Esophagus squamous epithelium (tissue), 5 donors: ENCODE data around the gene SH3BP2. TPM values are rescaled to one million over a fixed set of nuclear protein-coding genes. Genes with fewer than 3 reads are reported as not detected.

Experiments used
- DNase-seq: peaks from one replicate; lab custom pipeline; 2025; lab: John Stamatoyannopoulos, UW
- H3K27ac ChIP-seq, 4 donors: fragments of 200-600 bp; sonication (generic); one replicate each; pipeline ENCODE4 v1.5.1; 2016 to 2019; ENCODE audit warnings: mild to moderate bottlenecking in 1 of 4
- H3K27me3 ChIP-seq, 4 donors: fragments of 200-600 bp; sonication (generic); 1 replicate in 3 of 4; 2 replicates in 1 of 4; pipeline versions ENCODE4 v1.5.1 to v1.6.0; 2017 to 2021; ENCODE audit warnings: antibody characterized with exemption in 1 of 4
- H3K36me3 ChIP-seq, 3 donors: fragments of 200-600 bp; sonication (generic); one replicate each; pipeline ENCODE4 v1.5.1; 2016 to 2019
- H3K4me1 ChIP-seq, 3 donors: fragments of 200-600 bp; sonication (generic); one replicate each; pipeline ENCODE4 v1.5.1; 2017 to 2019
- H3K4me3 ChIP-seq, 4 donors: fragments of 200-600 bp; sonication (generic); 1 replicate in 3 of 4; 2 replicates in 1 of 4; pipeline ENCODE4 v1.5.1; 2016 to 2019; ENCODE audit warnings: mild to moderate bottlenecking in 2 of 4, moderate library complexity in 1 of 4
- H3K9me3 ChIP-seq, 3 donors: fragments of 200-600 bp; sonication (generic); one replicate each; pipeline ENCODE4 v1.5.1; 2016 to 2019
- POLR2A ChIP-seq, 4 donors: fragments of 450-650 bp; IDR thresholded peaks; one replicate each; pipeline ENCODE4 v1.6.1; 2017; ENCODE audit warnings: antibody characterized with exemption in 4 of 4, mild to moderate bottlenecking in 4 of 4, moderate library complexity in 3 of 4
- WGBS, 2 donors: methylation state at CpG; one replicate each; pipeline ENCODE4 v1.1.5; 2018; 5-methylcytosine and 5-hydroxymethylcytosine counted together
- intact Hi-C: fragments of 100-400 bp; cut with DNase I; formaldehyde crosslinking; loops from one replicate; pipeline ENCODE4 v1.15.0; 2022
- total RNA-seq, 4 donors: library from RNA; depleted of rRNA; stranded (reverse); fragments of >200 nt; gene quantifications; one replicate each; pipeline ENCODE4 v1.1.0, GENCODE V29; 2016
- TF ChIP-seq, protein P1 (sequence below), 6 experiments: fragments of 450-650 bp in 4 of 6; fragments of 200-600 bp in 2 of 6; sonication (generic) in 2 of 6; IDR thresholded peaks; one replicate each; pipeline ENCODE4 v1.5.1; 2016 to 2019; ENCODE audit warnings: antibody characterized with exemption in 6 of 6, mild to moderate bottlenecking in 4 of 6, moderate library complexity in 4 of 6
- donor health status: DM: yes; HTN: yes; CAD: no.

Gene SH3BP2
- total RNA-seq, 4 donors from 2014 or later, result 13.5 to 36.8 (median 34.0) TPM

DNA sequence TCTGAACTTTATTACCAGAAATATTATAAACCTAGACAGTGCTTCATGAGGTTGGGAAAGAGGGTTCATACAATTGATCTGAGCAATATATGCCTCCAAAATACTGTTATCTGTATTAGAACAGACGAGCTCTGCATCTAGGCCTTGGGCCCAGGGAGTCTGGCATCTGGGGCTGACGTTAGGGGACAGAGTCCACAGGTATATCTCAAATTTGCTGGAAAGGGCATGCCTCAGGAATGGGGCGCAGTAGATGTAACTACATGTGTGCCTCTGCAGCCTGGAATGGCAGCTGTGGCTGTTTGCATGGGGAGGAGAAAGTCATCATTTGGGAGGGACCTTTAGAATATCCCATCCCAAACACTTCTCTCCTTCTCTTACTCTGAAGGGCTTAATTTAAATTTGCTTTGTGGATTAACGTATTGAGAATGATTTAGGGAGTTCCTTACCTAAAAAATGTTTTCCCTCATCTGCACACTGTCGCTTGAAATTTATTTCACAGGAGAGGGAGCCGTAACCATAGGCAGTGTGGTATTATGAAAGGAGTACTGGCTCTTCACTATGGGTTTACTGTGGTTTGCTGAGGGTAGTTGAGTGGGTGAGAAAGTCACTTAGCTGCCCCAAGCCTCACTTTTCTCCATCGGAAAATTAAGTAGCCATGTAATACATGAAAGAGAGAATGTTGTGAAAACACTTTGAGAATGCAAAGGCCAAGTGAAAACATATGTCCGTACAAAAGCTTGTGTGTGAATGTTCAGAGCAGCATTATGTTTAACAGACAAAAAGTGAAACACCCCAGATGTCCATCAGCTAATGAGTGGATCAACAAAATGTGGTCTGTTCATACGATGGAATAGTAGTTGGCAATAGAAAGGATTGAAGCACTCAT, 56.6 kb downstream of the SH3BP2 start:
- H3K36me3 ChIP-seq, result peaks cover 0 to 13% (median 0%) of the 10 kb centered on the region in 3 donors
- no peak overlapping the region for H3K4me3 ChIP-seq
- DNase-seq, result no peak
- TF ChIP-seq POLR2A (IDR thresholded peaks at IDR 0.05), result no peak
- TF ChIP-seq, protein P1, sequence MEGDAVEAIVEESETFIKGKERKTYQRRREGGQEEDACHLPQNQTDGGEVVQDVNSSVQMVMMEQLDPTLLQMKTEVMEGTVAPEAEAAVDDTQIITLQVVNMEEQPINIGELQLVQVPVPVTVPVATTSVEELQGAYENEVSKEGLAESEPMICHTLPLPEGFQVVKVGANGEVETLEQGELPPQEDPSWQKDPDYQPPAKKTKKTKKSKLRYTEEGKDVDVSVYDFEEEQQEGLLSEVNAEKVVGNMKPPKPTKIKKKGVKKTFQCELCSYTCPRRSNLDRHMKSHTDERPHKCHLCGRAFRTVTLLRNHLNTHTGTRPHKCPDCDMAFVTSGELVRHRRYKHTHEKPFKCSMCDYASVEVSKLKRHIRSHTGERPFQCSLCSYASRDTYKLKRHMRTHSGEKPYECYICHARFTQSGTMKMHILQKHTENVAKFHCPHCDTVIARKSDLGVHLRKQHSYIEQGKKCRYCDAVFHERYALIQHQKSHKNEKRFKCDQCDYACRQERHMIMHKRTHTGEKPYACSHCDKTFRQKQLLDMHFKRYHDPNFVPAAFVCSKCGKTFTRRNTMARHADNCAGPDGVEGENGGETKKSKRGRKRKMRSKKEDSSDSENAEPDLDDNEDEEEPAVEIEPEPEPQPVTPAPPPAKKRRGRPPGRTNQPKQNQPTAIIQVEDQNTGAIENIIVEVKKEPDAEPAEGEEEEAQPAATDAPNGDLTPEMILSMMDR (IDR thresholded peaks at IDR 0.05), result no peak
- peaks cover 27 to 99% (median 36%) of the 10 kb centered on the region in 3 donors for H3K4me1 ChIP-seq
- 54 to 66% methylated on average over 9 of the region's 9 CpGs for WGBS, 2 donors
- no peaks in the 10 kb centered on the region for H3K9me3 ChIP-seq
- intact Hi-C loops, result no loop called here
- H3K27me3 ChIP-seq, result no peaks in the 10 kb centered on the region
- peak overlapping the region in 1 of 4 donors; percentile 3 for H3K27ac ChIP-seq

DNA sequence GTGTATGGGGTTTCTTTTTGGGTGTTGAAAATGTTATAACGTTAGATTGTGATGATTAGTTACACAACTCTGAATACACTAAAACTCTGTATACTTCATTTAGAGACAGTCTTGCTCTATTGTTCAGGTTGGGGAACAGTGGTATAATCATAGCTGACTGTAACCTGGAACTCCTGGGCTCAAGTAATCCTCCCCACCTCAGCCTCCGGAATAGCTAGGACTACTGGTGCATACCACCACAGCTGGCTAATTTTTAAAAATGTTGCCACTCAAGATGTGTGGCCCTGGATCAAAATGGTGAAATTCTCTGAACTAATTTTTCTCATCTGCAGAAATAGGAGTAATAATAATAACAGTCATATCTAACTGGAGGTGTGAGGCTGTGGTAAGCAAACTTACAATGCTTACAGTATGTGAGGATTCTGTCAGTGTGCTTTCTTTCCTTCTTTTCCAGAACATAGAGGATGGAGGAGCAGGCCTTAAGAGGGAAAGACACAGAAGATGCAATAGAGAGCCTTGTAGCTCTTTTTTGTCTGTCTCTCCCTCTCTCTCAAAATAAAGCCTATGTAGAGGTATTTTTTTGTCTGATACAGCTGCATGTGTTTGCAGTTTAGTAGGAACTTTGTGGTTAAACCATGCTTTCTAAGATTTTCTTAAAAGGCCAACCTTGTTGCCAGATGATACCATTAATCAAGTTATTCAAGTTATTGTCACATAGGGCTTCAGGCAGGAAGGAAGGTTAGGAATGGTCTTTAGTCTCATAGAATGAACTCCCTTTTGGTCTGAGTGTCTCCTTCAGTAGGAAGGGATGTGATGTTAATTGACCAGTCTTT, 58.3 kb downstream of the SH3BP2 start:
- no peak for DNase-seq
- intact Hi-C loops, result no loop called here
- Histone ChIP-seq H3K4me1 (peaks cover 22 to 97% (median 32%) of the 10 kb centered on the region in 3 donors), H3K36me3 (peaks cover 0 to 22% (median 0%) of the 10 kb centered on the region in 3 donors), H3K9me3 (no peaks in the 10 kb centered on the region), H3K27me3 (no peaks in the 10 kb centered on the region), H3K4me3 (no peak overlapping the region), H3K27ac (peak overlapping the region in 1 of 4 donors; percentile 16)
- 55 to 66% methylated on average over 2 of the region's 2 CpGs for WGBS, 2 donors
- TF ChIP-seq POLR2A (IDR thresholded peaks at IDR 0.05), result no peak
- TF ChIP-seq, protein P1 (IDR thresholded peaks at IDR 0.05), result no peak

DNA sequence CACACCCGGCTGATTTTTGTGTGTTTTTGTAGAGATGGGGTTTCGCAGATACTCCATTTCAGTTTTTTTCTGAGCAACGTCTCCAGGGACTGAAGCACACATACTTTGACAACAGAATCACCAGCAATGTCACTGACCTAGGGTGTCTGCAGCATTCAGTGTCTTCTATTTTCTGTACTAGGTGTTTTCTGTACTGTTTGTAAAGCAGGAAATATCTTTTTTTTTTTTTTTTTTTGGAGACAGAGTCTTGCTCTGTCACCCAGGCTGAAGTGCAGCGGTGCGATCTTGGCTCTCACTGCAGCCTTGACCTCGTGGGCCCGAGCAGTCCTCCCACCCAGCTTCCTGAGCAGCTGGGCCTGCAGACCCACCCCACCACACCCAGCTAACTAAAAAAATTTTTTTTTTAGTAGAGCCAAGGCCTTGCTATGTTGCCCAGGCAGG, 59.6 kb downstream of the SH3BP2 start:
- Histone ChIP-seq H3K27me3 (no peaks in the 10 kb centered on the region), H3K9me3 (no peaks in the 10 kb centered on the region), H3K4me1 (peaks cover 22 to 93% (median 29%) of the 10 kb centered on the region in 3 donors), H3K4me3 (no peak overlapping the region), H3K27ac (peak overlapping the region in 2 of 4 donors; percentile 48 to 49), H3K36me3 (peaks cover 0 to 22% (median 0%) of the 10 kb centered on the region in 3 donors)
- TF ChIP-seq POLR2A (IDR thresholded peaks at IDR 0.05), result no peak
- TF ChIP-seq, protein P1 (IDR thresholded peaks at IDR 0.05), result no peak
- 26 to 32% methylated on average over 7 of the region's 7 CpGs for WGBS, 2 donors
- intact Hi-C loops, result no loop called here
- DNase-seq, result no peak

DNA sequence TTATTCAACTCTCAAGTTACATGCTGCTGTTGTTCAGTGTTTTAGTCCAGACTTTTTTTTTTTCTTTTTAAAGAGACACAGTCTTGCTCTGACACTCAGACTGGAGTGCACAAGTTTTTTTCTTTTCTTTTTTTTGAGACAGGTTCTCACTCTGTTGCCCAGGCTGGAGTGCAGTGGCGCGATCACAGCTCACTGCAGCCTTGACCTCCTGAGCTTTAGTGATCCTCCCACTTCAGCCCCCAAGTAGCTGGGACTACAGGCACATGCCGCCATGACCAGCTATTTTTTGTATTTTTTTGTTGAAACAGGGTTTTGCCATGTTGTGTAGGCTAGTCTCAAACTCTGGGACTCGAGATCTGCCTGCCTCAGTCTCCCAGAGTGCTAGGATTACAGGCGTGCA, 62.7 kb downstream of the SH3BP2 start:
- no peak overlapping the region for H3K4me3 ChIP-seq
- no peaks in the 10 kb centered on the region for H3K9me3 ChIP-seq
- TF ChIP-seq POLR2A (IDR thresholded peaks at IDR 0.05), result no peak
- TF ChIP-seq, protein P1 (IDR thresholded peaks at IDR 0.05), result no peak
- H3K4me1 ChIP-seq, result peaks cover 23 to 94% (median 42%) of the 10 kb centered on the region in 3 donors
- WGBS, 2 donors, result 94 to 95% methylated on average over 5 of the region's 5 CpGs
- H3K27me3 ChIP-seq, result no peaks in the 10 kb centered on the region
- no peak for DNase-seq
- peaks cover 0 to 22% (median 0%) of the 10 kb centered on the region in 3 donors for H3K36me3 ChIP-seq
- H3K27ac ChIP-seq, result peak overlapping the region in 1 of 4 donors; percentile 15
- intact Hi-C loops, result no loop called here
